ENCODE measurements around the gene LAD1.

- TF ChIP-seq POLR2A (IDR thresholded peaks at IDR 0.05) (no peak), CTCF (IDR thresholded peaks at IDR 0.05 in 4 of 5, conservative IDR thresholded peaks at IDR 0.05 in 1 of 5) (no peak)
Measured at GRCh38 chr1:201356236-201356635, 42.9 kb downstream of the LAD1 start.
